Breast epithelium (tissue), 4 donors: ENCODE data around the gene MAGI3. TPM values are rescaled to one million over a fixed set of nuclear protein-coding genes. Genes with fewer than 3 reads are reported as not detected.

ENCODE experiments used
- DNase-seq, 2 donors: peaks; one replicate each; pipeline ENCODE4 v3.0.0-alpha.2; 2019; ENCODE audit warnings: low spot score in 2 of 2
- H3K27ac ChIP-seq, 2 donors: fragments of 200-600 bp; sonication (generic) in 1 of 2; one replicate each; pipeline ENCODE4 v1.5.1; 2016 to 2019; ENCODE audit warnings: mild to moderate bottlenecking in 1 of 2
- H3K27me3 ChIP-seq, 2 donors: fragments of 200-600 bp; sonication (generic) in 1 of 2; one replicate each; pipeline versions ENCODE4 v1.5.1 to v1.6.0; 2017 to 2019; ENCODE audit warnings: control low read depth in 1 of 2, mild to moderate bottlenecking in 1 of 2
- H3K36me3 ChIP-seq: fragments of 200-600 bp; one replicate; pipeline ENCODE4 v1.5.1; 2019
- H3K4me1 ChIP-seq, 2 donors: fragments of 200-600 bp; sonication (generic); one replicate each; pipeline ENCODE4 v1.5.1; 2016 to 2019; ENCODE audit warnings: control low read depth in 1 of 2
- H3K4me3 ChIP-seq, 3 donors: fragments of 200-600 bp; sonication (generic); 1 replicate in 2 of 3; 2 replicates in 1 of 3; pipeline ENCODE4 v1.5.1; 2016 to 2019; ENCODE audit warnings: mild to moderate bottlenecking in 3 of 3, moderate library complexity in 2 of 3
- H3K9me3 ChIP-seq, 2 donors: fragments of 200-600 bp; sonication (generic) in 1 of 2; one replicate each; pipeline ENCODE4 v1.5.1; 2016 to 2019; ENCODE audit warnings: control low read depth in 1 of 2
- CTCF ChIP-seq, 3 donors: fragments of 450-650 bp; IDR thresholded peaks; one replicate each; pipeline ENCODE4 v1.5.1; 2016 to 2017; ENCODE audit warnings: antibody characterized with exemption in 3 of 3, mild to moderate bottlenecking in 3 of 3, moderate library complexity in 3 of 3
- POLR2A ChIP-seq: fragments of 450-650 bp; IDR thresholded peaks from one replicate; pipeline ENCODE4 v1.6.1; 2016; ENCODE audit warnings: antibody characterized with exemption, mild to moderate bottlenecking, moderate library complexity
- POLR2AphosphoS5 ChIP-seq, 3 donors: sonication (generic); formaldehyde crosslinking; IDR thresholded peaks; one replicate each; pipeline ENCODE4 v1.6.1; 2017; ENCODE audit warnings: antibody characterized with exemption in 3 of 3
- intact Hi-C: fragments of 100-400 bp; cut with DNase I; formaldehyde crosslinking; loops from one replicate; pipeline ENCODE4 v1.15.1; 2023; ENCODE audit warnings: low total_unique reads
- total RNA-seq, 3 donors: library from RNA; depleted of rRNA; stranded (reverse); fragments of >200 nt; gene quantifications; one replicate each; pipeline ENCODE4 v1.1.0, GENCODE V29; 2016

The MAGI3 gene
- 10 to 100 TPM; 14.9 to 66.9 (median 33.4) TPM for total RNA-seq

GRCh38 chr1:113389953-113390834, at the start of gene MAGI3:
MAGI3 (plus strand) TSS chr1:113390515; CDS start chr1:113391034, 519 bp downstream.
- intact Hi-C loops = loop anchor here (5.0 kb wide), 1 partner anchor 367 kb away; the partner anchor contains the start of gene PHTF1
- H3K9me3 ChIP-seq = no peaks in the 10 kb centered on the region
- DNase-seq = peak; percentile 96 to 99
- no peaks in the 10 kb centered on the region for H3K36me3 ChIP-seq
- no peak for TF ChIP-seq CTCF (IDR thresholded peaks at IDR 0.05)
- peak; percentile 49 to 58 (median 51) for TF ChIP-seq POLR2AphosphoS5 (IDR thresholded peaks at IDR 0.05)
- peak; percentile 45 for TF ChIP-seq POLR2A
- peak within 1 kb of the TSS; percentile 92 for H3K27ac ChIP-seq
- peak within 1 kb of the TSS; percentile 95 for H3K4me3 ChIP-seq
- H3K27me3 ChIP-seq = no peaks in the 10 kb centered on the region
- H3K4me1 ChIP-seq = no peaks in the 10 kb centered on the region

- H3K36me3 ChIP-seq = no peaks in the 10 kb centered on the region
- no peak for DNase-seq
Measured at GRCh38 chr1:113353580-113353979, 36.7 kb upstream of the MAGI3 start.

GRCh38 chr1:113363935-113364334, 26.4 kb upstream of the MAGI3 start:
- intact Hi-C loops = no loop called here
- no peak overlapping the region for H3K27ac ChIP-seq
- TF ChIP-seq POLR2A = no peak
- TF ChIP-seq POLR2AphosphoS5 (IDR thresholded peaks at IDR 0.05) = no peak
- H3K4me3 ChIP-seq = no peak overlapping the region
- H3K4me1 ChIP-seq = no peaks in the 10 kb centered on the region
- no peaks in the 10 kb centered on the region for H3K36me3 ChIP-seq
- no peaks in the 10 kb centered on the region for H3K9me3 ChIP-seq
- H3K27me3 ChIP-seq = no peaks in the 10 kb centered on the region
- DNase-seq = no peak

More at GRCh38 chr1:113353580-113353979, 36.7 kb upstream of the MAGI3 start:
- TF ChIP-seq POLR2A = no peak
- no peak for TF ChIP-seq POLR2AphosphoS5 (IDR thresholded peaks at IDR 0.05)
- no peak for TF ChIP-seq CTCF (IDR thresholded peaks at IDR 0.05)
- H3K9me3 ChIP-seq = no peaks in the 10 kb centered on the region
- H3K4me3 ChIP-seq = no peak overlapping the region
- no peaks in the 10 kb centered on the region for H3K4me1 ChIP-seq
- intact Hi-C loops = no loop called here
- no peaks in the 10 kb centered on the region for H3K27me3 ChIP-seq
- no peak overlapping the region for H3K27ac ChIP-seq

GRCh38 chr1:113369040-113369439, 21.3 kb upstream of the MAGI3 start:
- no peaks in the 10 kb centered on the region for H3K4me1 ChIP-seq
- no peaks in the 10 kb centered on the region for H3K36me3 ChIP-seq
- no peak for DNase-seq
- intact Hi-C loops = no loop called here
- no peak overlapping the region for H3K4me3 ChIP-seq
- no peak overlapping the region for H3K27ac ChIP-seq
- H3K27me3 ChIP-seq = no peaks in the 10 kb centered on the region
- no peaks in the 10 kb centered on the region for H3K9me3 ChIP-seq
- TF ChIP-seq CTCF (IDR thresholded peaks at IDR 0.05) = no peak
- no peak for TF ChIP-seq POLR2A
- TF ChIP-seq POLR2AphosphoS5 (IDR thresholded peaks at IDR 0.05) = no peak

- Histone ChIP-seq H3K27ac (no peak overlapping the region), H3K27me3 (no peaks in the 10 kb centered on the region), H3K4me3 (no peak overlapping the region), H3K4me1 (no peaks in the 10 kb centered on the region), H3K9me3 (no peaks in the 10 kb centered on the region), H3K36me3 (no peaks in the 10 kb centered on the region)
- TF ChIP-seq CTCF (IDR thresholded peaks at IDR 0.05) (no peak), POLR2AphosphoS5 (IDR thresholded peaks at IDR 0.05) (no peak), POLR2A (no peak)
- no peak for DNase-seq
- intact Hi-C loops = no loop called here
Measured at GRCh38 chr1:113369699-113370098, 20.6 kb upstream of the MAGI3 start.
